K562 (cell line): ENCODE measurements around the gene RAP2B. TPM values are rescaled to one million over a fixed set of nuclear protein-coding genes. Genes with fewer than 3 reads are reported as not detected.

Source experiments
- KAT7 ChIP-seq: sonication (generic); formaldehyde crosslinking; IDR thresholded peaks from 2 replicates; pipeline ENCODE4 v1.8.0; 2022; ENCODE audit warnings: missing genetic modification reagents, mild to moderate bottlenecking, borderline replicate concordance
- REST ChIP-seq, 2 experiments: fragments of 450-650 bp; formaldehyde crosslinking in 1 of 2; IDR thresholded peaks; 2 replicates each; pipeline versions ENCODE4 v1.4.0 to v1.6.1; 2014 to 2020; ENCODE audit warnings: mild to moderate bottlenecking in 2 of 2, borderline replicate concordance in 1 of 2, low read depth in 1 of 2
- SAP30 ChIP-seq: fragments of 200-600 bp; sonication (generic); IDR thresholded peaks from 2 replicates; pipeline ENCODE4 v1.6.1; 2012; ENCODE audit warnings: borderline replicate concordance, low read depth, mild to moderate bottlenecking, moderate library complexity, low read length, control low read depth, inconsistent platforms; ENCODE audit not compliant: insufficient read depth, poor library complexity, severe bottlenecking
- polyA plus RNA-seq, 8 experiments: library from polyadenylated mRNA; depleted of rRNA in 4 of 8; stranded (reverse) in 5 of 8; unstranded in 3 of 8; fragments of >200 nt; fragmentation: Nextera tagmentation in 2 of 8; fragmentation: Illumina TruSeq in 1 of 8; extraction: Ambion mirVana in 2 of 8; extraction: Trizol in 1 of 8; gene quantifications; 2 replicates each; pipeline versions ENCODE4 v1.2.1 to v1.2.3, GENCODE V29; 2011 to 2014; ENCODE audit warnings: inconsistent platforms in 1 of 8, missing spikeins in 1 of 8
- total RNA-seq, 7 experiments: library from RNA; depleted of rRNA in 6 of 7; stranded (reverse); fragments of >200 nt in 6 of 7; fragmentation: Illumina TruSeq in 2 of 7; extraction: Trizol in 2 of 7; gene quantifications; 2 replicates each; pipeline versions ENCODE4 v1.2.1 to v1.2.3, GENCODE V29; 2011 to 2021; ENCODE audit warnings: low replicate concordance in 1 of 7
- TF ChIP-seq, protein P1 (sequence below): fragments of 450-650 bp; IDR thresholded peaks from 2 replicates; pipeline ENCODE4 v1.6.1; 2016; ENCODE audit warnings: missing biosample characterization, missing genetic modification characterization
- TF ChIP-seq, protein P2 (sequence below), 2 experiments: fragments of 450-650 bp; conservative IDR thresholded peaks; 2 replicates each; pipeline ENCODE4 v1.6.1; 2017; ENCODE audit warnings: mild to moderate bottlenecking in 2 of 2, moderate library complexity in 2 of 2
- TF ChIP-seq, protein P3 (sequence below): fragments of 200-800 bp; sonication (Bioruptor generic); IDR thresholded peaks from 2 replicates; pipeline ENCODE4 v1.6.1; 2016; ENCODE audit warnings: missing genetic modification characterization, missing compliant biosample characterization

RAP2B gene
- total and polyA plus RNA-seq, 9 of the 15 experiments (the other 6 are each of a cell fraction or from before 2014, with no cell fraction given): 9.4 to 31.2 (median 15.8) TPM

- TF ChIP-seq, protein P1, sequence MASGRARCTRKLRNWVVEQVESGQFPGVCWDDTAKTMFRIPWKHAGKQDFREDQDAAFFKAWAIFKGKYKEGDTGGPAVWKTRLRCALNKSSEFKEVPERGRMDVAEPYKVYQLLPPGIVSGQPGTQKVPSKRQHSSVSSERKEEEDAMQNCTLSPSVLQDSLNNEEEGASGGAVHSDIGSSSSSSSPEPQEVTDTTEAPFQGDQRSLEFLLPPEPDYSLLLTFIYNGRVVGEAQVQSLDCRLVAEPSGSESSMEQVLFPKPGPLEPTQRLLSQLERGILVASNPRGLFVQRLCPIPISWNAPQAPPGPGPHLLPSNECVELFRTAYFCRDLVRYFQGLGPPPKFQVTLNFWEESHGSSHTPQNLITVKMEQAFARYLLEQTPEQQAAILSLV (tag): no peak
- TF ChIP-seq, protein P2, sequence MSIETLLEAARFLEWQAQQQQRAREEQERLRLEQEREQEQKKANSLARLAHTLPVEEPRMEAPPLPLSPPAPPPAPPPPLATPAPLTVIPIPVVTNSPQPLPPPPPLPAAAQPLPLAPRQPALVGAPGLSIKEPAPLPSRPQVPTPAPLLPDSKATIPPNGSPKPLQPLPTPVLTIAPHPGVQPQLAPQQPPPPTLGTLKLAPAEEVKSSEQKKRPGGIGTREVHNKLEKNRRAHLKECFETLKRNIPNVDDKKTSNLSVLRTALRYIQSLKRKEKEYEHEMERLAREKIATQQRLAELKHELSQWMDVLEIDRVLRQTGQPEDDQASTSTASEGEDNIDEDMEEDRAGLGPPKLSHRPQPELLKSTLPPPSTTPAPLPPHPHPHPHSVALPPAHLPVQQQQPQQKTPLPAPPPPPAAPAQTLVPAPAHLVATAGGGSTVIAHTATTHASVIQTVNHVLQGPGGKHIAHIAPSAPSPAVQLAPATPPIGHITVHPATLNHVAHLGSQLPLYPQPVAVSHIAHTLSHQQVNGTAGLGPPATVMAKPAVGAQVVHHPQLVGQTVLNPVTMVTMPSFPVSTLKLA (conservative IDR thresholded peaks at IDR 0.05): no peak; a peak in 1 of 4 replicates
- TF ChIP-seq KAT7 (CRISPR knock-in tag): peak; percentile 83; the same call in 1 of the 2 replicates
- TF ChIP-seq, protein P3, sequence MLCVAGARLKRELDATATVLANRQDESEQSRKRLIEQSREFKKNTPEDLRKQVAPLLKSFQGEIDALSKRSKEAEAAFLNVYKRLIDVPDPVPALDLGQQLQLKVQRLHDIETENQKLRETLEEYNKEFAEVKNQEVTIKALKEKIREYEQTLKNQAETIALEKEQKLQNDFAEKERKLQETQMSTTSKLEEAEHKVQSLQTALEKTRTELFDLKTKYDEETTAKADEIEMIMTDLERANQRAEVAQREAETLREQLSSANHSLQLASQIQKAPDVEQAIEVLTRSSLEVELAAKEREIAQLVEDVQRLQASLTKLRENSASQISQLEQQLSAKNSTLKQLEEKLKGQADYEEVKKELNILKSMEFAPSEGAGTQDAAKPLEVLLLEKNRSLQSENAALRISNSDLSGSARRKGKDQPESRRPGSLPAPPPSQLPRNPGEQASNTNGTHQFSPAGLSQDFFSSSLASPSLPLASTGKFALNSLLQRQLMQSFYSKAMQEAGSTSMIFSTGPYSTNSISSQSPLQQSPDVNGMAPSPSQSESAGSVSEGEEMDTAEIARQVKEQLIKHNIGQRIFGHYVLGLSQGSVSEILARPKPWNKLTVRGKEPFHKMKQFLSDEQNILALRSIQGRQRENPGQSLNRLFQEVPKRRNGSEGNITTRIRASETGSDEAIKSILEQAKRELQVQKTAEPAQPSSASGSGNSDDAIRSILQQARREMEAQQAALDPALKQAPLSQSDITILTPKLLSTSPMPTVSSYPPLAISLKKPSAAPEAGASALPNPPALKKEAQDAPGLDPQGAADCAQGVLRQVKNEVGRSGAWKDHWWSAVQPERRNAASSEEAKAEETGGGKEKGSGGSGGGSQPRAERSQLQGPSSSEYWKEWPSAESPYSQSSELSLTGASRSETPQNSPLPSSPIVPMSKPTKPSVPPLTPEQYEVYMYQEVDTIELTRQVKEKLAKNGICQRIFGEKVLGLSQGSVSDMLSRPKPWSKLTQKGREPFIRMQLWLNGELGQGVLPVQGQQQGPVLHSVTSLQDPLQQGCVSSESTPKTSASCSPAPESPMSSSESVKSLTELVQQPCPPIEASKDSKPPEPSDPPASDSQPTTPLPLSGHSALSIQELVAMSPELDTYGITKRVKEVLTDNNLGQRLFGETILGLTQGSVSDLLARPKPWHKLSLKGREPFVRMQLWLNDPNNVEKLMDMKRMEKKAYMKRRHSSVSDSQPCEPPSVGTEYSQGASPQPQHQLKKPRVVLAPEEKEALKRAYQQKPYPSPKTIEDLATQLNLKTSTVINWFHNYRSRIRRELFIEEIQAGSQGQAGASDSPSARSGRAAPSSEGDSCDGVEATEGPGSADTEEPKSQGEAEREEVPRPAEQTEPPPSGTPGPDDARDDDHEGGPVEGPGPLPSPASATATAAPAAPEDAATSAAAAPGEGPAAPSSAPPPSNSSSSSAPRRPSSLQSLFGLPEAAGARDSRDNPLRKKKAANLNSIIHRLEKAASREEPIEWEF: no peak
- TF ChIP-seq REST (IDR thresholded peaks at IDR 0.05; ENCODE audit: borderline replicate concordance): 0 out of 2 replicates have a peak, but pooled peaks have one; percentile 0
- TF ChIP-seq REST (CRISPR knock-in tag; IDR thresholded peaks at IDR 0.05; ENCODE audit: low read depth): 0 out of 2 replicates have a peak, but pooled peaks have one; percentile 45
- peak; percentile 37 for TF ChIP-seq SAP30
Measured at GRCh38 chr3:153162513-153163392, 727 bp downstream of the RAP2B start (continued).
